Dermis lymphatic vessel endothelial cell (primary cell): Measurements from ENCODE around the gene UFSP2. TPM values are rescaled to one million over a fixed set of nuclear protein-coding genes. Genes with fewer than 3 reads are reported as not detected.

Experiments used
- total RNA-seq: library from RNA; depleted of rRNA; stranded (reverse); fragments of >200 nt; gene quantifications from 2 replicates; pipeline ENCODE4 v1.2.1, GENCODE V29; 2014

UFSP2 gene
- 45.6 and 46.6 TPM in 2 replicates for total RNA-seq

GRCh38 chr4:185425647-185426352 is at the start of gene UFSP2:
UFSP2 (minus strand) TSS chr4:185425964; CDS start chr4:185425868, 96 bp downstream.

GRCh38 chr4:185471235-185472102 is 45.7 kb upstream of the UFSP2 start, which contains the start of gene CCDC110:
CCDC110 (minus strand) TSS chr4:185471733; CDS start chr4:185471683, 50 bp downstream.

GRCh38 chr4:185396724-185397385 is 28.9 kb downstream of the UFSP2 start, which contains the start of gene ANKRD37:
ANKRD37 (plus strand) TSS chr4:185396841; CDS start chr4:185396924, 83 bp downstream.

GRCh38 chr4:185395238-185395955 is 30.4 kb downstream of the UFSP2 start, which contains the start of gene LRP2BP:
LRP2BP (minus strand) TSS chr4:185395924; CDS start chr4:185378186, 17,738 bp downstream.

Other genes with a start within 250 kb of the UFSP2 start
- gene CFAP97, start 222.0 kb downstream of the UFSP2 start, total RNA-seq: 33.2 and 37.2 TPM in 2 replicates
- gene SNX25, start 216.4 kb downstream of the UFSP2 start, total RNA-seq: 61.3 and 61.8 TPM in 2 replicates
- 0.95 and 1.5 TPM in 2 replicates for gene LRP2BP, start 30.0 kb downstream of the UFSP2 start, total RNA-seq
- 7.4 and 17.8 TPM in 2 replicates for gene ANKRD37, start 29.1 kb downstream of the UFSP2 start, total RNA-seq
- gene CCDC110, start 45.8 kb upstream of the UFSP2 start, total RNA-seq: 0.43 and 0.60 TPM in 2 replicates
- 42.7 and 56.0 TPM in 2 replicates for gene PDLIM3, start 109.5 kb upstream of the UFSP2 start, total RNA-seq